Measurements from ENCODE around the gene ATP10A.

Gene ATP10A

GRCh38 chr15:25849157-25849921, 13.8 kb downstream of the ATP10A start:
- H4K20me1 ChIP-seq (ENCODE audit: insufficient read depth, low read length) = no peaks in the 10 kb centered on the region
- no peak overlapping the region for H3K4me3 ChIP-seq (ENCODE audit: low read depth, low read length, poor library complexity, severe bottlenecking)
- no peaks in the 10 kb centered on the region for H3K4me1 ChIP-seq (ENCODE audit: insufficient read depth, low read length, severe bottlenecking)
- H3K27ac ChIP-seq (ENCODE audit: low read depth, low read length, poor library complexity, severe bottlenecking) = no peak overlapping the region
- H3K9me3 ChIP-seq (ENCODE audit: low read length) = no peaks in the 10 kb centered on the region
- no peaks in the 10 kb centered on the region for H3K36me3 ChIP-seq (ENCODE audit: insufficient read depth, low read length)
- TF ChIP-seq CTCF (IDR thresholded peaks at IDR 0.05; ENCODE audit: low read length) = no peak
- TF ChIP-seq EZH2 (IDR thresholded peaks at IDR 0.05; ENCODE audit: borderline replicate concordance, low read length) = no peak
- no peaks in the 10 kb centered on the region for H3K9me2 ChIP-seq (ENCODE audit: low read depth, low read length)
- no peaks in the 10 kb centered on the region for H3K79me2 ChIP-seq (ENCODE audit: insufficient read depth, low read length)
- H3K27me3 ChIP-seq (ENCODE audit: insufficient read depth, low read length) = no peaks in the 10 kb centered on the region
- no peak overlapping the region for H3K9ac ChIP-seq (ENCODE audit: low read length)
- no peaks in the 10 kb centered on the region for H3F3A ChIP-seq (ENCODE audit: insufficient read depth, low read length)
- H3K4me2 ChIP-seq (ENCODE audit: low read length) = no peak overlapping the region
- no peak overlapping the region for H2AFZ ChIP-seq (ENCODE audit: low read length)

GRCh38 chr15:25848784-25849156, 14.4 kb downstream of the ATP10A start:
- Histone ChIP-seq H4K20me1 (ENCODE audit: insufficient read depth, low read length) (no peaks in the 10 kb centered on the region), H3K4me3 (ENCODE audit: low read depth, low read length, poor library complexity, severe bottlenecking) (no peak overlapping the region), H3K27ac (ENCODE audit: low read depth, low read length, poor library complexity, severe bottlenecking) (no peak overlapping the region), H3K9me2 (ENCODE audit: low read depth, low read length) (no peaks in the 10 kb centered on the region), H3K9ac (ENCODE audit: low read length) (no peak overlapping the region), H3K9me3 (ENCODE audit: low read length) (no peaks in the 10 kb centered on the region), H3K27me3 (ENCODE audit: insufficient read depth, low read length) (no peaks in the 10 kb centered on the region), H2AFZ (ENCODE audit: low read length) (no peak overlapping the region), H3K4me1 (ENCODE audit: insufficient read depth, low read length, severe bottlenecking) (no peaks in the 10 kb centered on the region), H3K4me2 (ENCODE audit: low read length) (no peak overlapping the region), H3K36me3 (ENCODE audit: insufficient read depth, low read length) (no peaks in the 10 kb centered on the region), H3K79me2 (ENCODE audit: insufficient read depth, low read length) (no peaks in the 10 kb centered on the region), H3F3A (ENCODE audit: insufficient read depth, low read length) (no peaks in the 10 kb centered on the region)
- TF ChIP-seq EZH2 (IDR thresholded peaks at IDR 0.05; ENCODE audit: borderline replicate concordance, low read length) = no peak
- TF ChIP-seq CTCF (IDR thresholded peaks at IDR 0.05; ENCODE audit: low read length) = no peak

GRCh38 chr15:25848325-25848724, 14.8 kb downstream of the ATP10A start:
- Histone ChIP-seq H3K9me2 (ENCODE audit: low read depth, low read length) (no peaks in the 10 kb centered on the region), H3K36me3 (ENCODE audit: insufficient read depth, low read length) (no peaks in the 10 kb centered on the region), H3K27me3 (ENCODE audit: insufficient read depth, low read length) (no peaks in the 10 kb centered on the region), H3K79me2 (ENCODE audit: insufficient read depth, low read length) (no peaks in the 10 kb centered on the region), H3F3A (ENCODE audit: insufficient read depth, low read length) (no peaks in the 10 kb centered on the region), H3K9ac (ENCODE audit: low read length) (no peak overlapping the region), H2AFZ (ENCODE audit: low read length) (no peak overlapping the region), H3K4me2 (ENCODE audit: low read length) (no peak overlapping the region), H3K4me3 (ENCODE audit: low read depth, low read length, poor library complexity, severe bottlenecking) (no peak overlapping the region), H3K27ac (ENCODE audit: low read depth, low read length, poor library complexity, severe bottlenecking) (no peak overlapping the region), H3K4me1 (ENCODE audit: insufficient read depth, low read length, severe bottlenecking) (no peaks in the 10 kb centered on the region), H4K20me1 (ENCODE audit: insufficient read depth, low read length) (no peaks in the 10 kb centered on the region), H3K9me3 (ENCODE audit: low read length) (no peaks in the 10 kb centered on the region)
- TF ChIP-seq EZH2 (IDR thresholded peaks at IDR 0.05; ENCODE audit: borderline replicate concordance, low read length) (no peak), CTCF (IDR thresholded peaks at IDR 0.05; ENCODE audit: low read length) (no peak)
